Myocyte (in vitro differentiated cells): ENCODE measurements around the gene CBFA2T2. TPM values are rescaled to one million over a fixed set of nuclear protein-coding genes. Genes with fewer than 3 reads are reported as not detected.
"Not testable (repeated sequence)": the region's sequence is repeated elsewhere in the genome, so short reads cannot be mapped to it uniquely, and the experiment has no call there.

Experiments
- DNase-seq: peaks from one replicate; pipeline ENCODE4 v3.0.0-alpha.2; 2012; ENCODE audit warnings: low read depth
- total RNA-seq: library from RNA; depleted of rRNA; stranded (reverse); fragments of >200 nt; gene quantifications from 2 replicates; pipeline ENCODE4 v1.2.3, GENCODE V29; 2014

CBFA2T2 gene
- total RNA-seq, 1 donor from 2014 or later = 14.3 TPM

GRCh38 chr20:33621717-33622400 lies 132.0 kb downstream of the CBFA2T2 start:
- DNase-seq = peak; percentile 45

DNA sequence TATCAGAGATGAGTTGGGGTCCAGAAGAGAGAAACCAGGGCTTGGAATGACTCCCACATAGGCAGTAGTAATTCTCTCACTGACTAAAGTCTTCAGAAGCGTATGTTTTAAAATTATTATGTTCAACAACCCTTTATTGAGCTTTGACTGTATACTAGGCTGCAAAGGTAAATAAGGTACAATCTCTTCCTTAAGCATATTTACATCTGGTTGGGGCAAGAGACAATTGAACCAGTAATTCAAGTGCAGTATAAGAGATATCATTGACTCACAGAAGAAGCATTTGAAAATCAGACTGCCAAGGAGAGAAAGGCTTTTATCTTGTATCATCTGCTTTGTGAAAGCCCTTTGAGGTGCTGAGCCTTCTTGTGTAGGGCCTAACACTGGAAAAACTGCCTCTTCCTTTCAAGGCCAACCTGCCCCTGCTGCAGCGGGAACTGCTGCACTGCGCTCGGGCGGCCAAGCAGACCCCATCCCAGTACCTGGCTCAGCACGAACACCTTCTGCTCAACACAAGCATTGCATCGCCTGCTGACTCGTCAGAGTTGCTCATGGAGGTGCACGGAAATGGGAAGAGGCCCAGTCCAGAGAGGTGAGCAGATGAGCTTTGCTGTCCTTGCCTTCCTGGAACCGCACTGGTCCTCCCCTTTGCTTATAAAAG lies 132.9 kb downstream of the CBFA2T2 start:
- no peak for DNase-seq

- DNase-seq = no peak
These were observed 134.5 kb downstream of the CBFA2T2 start for GRCh38 chr20:33624399-33624798.

DNA sequence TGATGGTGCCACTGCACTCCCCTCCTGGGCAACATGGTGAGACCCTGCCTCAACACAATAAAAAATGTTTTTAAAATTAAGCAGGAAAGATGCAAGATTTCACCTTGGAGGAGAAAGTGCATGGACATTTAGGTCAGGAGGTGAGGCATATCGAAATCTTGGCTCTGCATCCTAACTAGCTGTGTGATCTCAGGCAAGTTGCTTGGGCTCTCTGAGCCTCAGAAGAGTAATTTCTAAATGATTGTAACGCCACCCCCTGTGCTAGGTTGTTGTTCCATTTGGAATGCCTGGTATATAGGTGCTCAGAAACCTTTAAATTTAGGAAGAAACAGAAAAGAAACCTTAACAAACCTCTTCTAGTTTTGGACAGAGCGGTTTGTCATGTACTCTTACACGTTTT lies 136.3 kb downstream of the CBFA2T2 start:
- no peak for DNase-seq

GRCh38 chr20:33627577-33628216 lies 137.8 kb downstream of the CBFA2T2 start:
- no peak for DNase-seq

- no peak for DNase-seq
These were observed 139.6 kb downstream of the CBFA2T2 start for GRCh38 chr20:33629533-33629932.

DNA sequence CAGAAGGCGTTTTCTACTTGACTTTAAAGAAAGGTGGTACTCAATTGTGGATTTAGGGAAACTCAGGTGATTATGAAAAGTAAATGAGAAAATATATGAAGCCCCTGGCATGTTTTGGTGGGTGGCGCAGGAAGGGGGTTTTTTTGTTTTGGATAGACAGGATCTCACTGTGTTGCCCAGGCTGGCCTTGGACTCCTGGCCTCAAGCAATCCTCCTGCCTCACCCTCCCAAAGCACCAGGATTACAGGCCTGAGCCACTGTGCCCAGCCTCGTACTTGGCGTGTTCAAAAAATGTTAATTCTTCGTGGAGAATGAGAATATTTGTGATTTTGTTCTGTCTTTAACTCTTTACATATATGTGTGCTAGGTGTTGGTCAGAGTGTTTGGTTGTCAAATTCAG lies 140.1 kb downstream of the CBFA2T2 start:
- DNase-seq = no peak

GRCh38 chr20:33630507-33630906 lies 140.6 kb downstream of the CBFA2T2 start:
- no peak for DNase-seq

DNA sequence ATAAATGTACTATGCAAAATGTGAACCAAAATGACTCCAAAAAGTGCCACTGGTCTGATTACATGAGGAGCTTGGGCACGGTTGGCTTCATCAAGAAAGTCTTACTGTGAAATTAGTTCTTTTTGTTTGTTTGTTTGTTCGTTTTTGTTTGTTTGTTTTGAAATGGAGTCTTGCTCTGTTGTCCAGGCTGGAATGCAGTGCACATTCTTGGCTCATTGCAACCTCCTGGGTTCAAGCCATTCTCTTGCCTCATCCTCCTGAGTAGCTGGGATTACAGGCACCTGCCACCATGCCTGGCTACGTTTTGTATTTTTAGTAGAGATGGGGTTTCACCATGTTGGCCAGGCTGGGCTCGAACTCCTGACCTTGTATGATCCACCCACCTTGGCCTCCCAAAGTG lies 142.0 kb downstream of the CBFA2T2 start:
- DNase-seq = not testable (repeated sequence)

- no peak for DNase-seq
These were observed 145.4 kb downstream of the CBFA2T2 start for GRCh38 chr20:33635341-33635740.

- DNase-seq = no peak
These were observed 146.9 kb downstream of the CBFA2T2 start for GRCh38 chr20:33636776-33637175.

DNA sequence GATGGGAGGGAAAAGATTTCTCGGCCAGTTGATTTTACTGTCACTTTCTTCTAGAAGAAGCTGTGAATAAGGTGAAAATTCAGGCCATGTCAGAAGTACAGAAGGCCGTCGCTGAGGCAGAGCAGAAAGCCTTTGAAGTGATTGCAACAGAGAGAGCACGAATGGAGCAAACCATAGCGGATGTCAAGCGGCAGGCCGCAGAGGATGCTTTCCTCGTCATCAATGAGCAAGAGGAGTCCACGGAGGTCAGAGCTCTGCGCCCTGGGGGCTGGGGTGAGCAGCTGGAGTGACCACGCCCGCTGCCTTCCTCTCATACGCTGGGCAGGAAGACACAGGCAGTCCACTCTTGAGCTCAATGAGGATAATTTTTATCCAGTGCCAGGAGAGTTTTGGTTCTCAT lies 150.4 kb downstream of the CBFA2T2 start:
- DNase-seq = no peak

DNA sequence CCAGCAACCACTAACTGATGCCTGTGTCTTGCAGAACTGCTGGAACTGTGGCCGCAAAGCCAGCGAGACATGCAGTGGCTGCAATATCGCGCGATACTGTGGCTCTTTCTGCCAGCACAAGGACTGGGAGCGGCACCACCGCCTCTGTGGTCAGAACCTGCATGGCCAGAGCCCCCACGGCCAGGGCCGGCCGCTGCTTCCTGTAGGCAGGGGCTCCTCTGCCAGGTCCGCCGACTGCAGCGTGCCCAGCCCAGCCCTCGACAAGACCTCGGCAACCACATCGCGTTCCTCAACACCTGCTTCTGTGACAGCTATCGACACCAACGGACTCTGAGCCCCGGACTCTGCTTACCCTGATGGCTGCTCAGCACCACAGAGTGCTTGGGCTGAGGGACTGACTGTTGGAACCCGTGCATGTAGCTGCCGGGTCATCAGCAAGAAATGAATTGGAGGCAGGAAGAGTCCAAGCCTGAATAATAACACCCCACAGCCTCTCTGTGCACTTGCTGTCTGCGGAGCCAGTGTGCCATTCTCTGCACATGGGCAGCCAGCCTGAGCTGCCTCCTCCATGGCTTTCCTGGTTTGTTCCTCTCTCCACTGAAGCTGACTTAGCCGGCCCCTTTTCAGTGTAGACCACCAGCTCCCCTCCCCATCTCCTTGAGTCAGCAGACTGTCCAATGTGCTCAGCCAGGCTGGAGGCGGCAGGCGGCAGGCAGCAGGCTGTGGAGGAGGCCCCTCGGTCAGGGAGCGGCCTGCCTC lies 154.6 kb downstream of the CBFA2T2 start:
- DNase-seq = no peak

- no peak for DNase-seq
These were observed 155.1 kb downstream of the CBFA2T2 start for GRCh38 chr20:33645072-33645358.

- no peak for DNase-seq
These were observed 155.5 kb downstream of the CBFA2T2 start for GRCh38 chr20:33645396-33645795.

DNA sequence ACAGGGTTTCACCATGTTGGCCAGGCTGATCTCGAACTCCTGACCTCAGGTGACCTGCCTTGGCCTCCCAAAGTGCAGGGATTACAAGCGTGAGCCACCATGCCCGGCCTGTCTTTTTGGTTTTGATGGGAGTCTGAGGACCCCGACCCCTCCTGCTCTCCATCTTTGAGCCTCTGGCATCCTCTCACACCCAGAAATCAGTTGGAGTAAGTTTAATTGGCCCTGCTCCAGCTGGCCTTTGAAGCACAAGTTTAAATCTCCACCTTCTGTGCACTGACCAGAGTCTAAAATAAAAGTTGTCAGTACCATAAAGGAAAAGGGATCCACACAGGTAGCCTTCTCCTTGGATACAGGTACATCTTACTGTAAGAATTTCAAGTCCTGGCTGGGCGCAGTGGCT lies 156.3 kb downstream of the CBFA2T2 start:
- no peak for DNase-seq

DNA sequence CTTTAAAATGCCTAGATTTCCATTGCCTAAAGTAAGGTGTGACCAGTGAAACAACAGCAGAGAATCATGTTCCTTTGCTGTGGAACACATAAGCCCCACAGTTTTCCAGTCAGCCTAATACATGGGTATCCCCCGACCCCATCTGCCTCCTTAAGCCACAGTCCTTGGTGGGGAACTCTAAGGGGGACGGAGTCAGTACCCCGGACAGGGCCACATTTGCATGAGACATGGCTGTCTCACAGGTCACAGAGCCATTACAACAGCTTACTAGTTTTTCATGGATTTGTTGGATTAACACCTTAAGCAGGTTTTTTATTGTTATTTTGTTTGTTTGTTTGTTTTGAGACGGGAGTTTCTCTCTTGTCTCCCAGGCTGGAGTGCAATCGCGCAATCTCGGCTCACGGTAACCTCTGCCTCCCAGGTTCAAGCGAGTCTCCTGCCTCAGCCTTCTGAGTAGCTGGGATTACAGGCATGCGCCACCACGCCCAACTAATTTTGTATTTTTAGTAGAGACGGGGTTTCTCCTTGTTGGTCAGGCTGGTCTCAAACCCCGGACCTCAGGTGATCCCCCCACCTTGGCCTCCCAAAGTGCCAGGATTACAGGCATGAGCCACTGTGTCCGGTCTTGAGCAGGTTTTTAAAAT lies 157.2 kb downstream of the CBFA2T2 start:
- not testable (repeated sequence) for DNase-seq

GRCh38 chr20:33647603-33648395 lies 157.9 kb downstream of the CBFA2T2 start:
- peak; percentile 75 for DNase-seq

DNA sequence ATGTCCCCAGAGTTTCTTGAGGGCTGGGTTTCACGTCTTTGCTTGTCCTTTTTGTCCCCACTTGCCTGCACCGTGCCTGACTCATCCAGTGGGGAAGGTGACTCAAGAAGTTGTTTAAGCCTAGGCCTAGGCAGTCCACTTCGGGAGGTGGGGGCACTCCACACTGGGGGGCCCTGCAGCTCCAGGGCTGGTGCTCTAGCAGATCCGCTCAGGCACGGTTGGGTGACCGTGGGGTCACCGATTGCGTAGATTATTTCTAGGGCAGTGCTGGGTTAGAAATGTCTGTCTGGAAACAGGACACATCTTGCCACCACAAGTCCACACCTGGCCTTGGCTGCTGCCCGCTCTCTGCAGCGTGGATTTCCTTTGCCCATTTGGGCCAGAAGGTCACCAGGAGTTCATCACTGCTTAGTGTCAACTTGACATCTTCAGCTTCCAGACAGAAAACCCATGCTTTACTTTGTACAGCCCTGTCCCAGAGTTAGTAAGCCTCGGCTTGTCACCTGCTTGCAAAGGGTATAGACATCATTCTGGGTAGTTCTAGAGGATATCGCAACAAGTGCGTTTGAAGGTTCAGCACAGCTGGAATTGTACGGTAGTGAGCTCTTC lies 158.6 kb downstream of the CBFA2T2 start:
- DNase-seq = no peak

- peak; percentile 79 for DNase-seq
These were observed 159.3 kb downstream of the CBFA2T2 start for GRCh38 chr20:33649201-33649681.
